ENCODE data around the gene CD276.
A peak's percentile ranks its signal among the peaks of the same experiment; 100 is the strongest.
"Not testable (repeated sequence)": the region's sequence is repeated elsewhere in the genome, so short reads cannot be mapped to it uniquely, and the experiment has no call there.

Gene CD276

DNA sequence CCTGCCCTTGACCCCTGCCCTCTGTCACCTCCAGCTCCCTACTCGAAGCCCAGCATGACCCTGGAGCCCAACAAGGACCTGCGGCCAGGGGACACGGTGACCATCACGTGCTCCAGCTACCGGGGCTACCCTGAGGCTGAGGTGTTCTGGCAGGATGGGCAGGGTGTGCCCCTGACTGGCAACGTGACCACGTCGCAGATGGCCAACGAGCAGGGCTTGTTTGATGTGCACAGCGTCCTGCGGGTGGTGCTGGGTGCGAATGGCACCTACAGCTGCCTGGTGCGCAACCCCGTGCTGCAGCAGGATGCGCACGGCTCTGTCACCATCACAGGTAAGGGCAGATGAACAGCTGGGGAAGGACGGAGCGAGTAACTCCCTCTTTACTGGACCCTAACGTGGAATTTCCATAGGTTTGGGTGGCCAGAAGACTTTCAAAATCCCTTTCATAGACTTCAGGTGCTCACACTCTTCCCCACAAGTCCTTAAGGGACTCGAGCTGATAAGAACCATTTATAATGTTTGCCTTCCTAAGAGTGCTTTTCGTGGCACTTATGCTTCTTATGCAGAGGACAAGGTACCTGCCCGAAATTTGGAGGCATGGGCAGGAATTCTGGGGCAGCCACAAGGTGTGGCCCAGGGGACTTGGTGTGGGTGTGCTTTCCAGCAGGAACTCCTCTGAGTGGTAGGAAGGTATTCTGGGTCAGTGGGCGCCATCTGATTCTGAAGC is 20.1 kb downstream of the CD276 start:
- not testable (repeated sequence) for H3K36me3 ChIP-seq (ENCODE audit: control insufficient read depth, insufficient read depth, low read length)

DNA sequence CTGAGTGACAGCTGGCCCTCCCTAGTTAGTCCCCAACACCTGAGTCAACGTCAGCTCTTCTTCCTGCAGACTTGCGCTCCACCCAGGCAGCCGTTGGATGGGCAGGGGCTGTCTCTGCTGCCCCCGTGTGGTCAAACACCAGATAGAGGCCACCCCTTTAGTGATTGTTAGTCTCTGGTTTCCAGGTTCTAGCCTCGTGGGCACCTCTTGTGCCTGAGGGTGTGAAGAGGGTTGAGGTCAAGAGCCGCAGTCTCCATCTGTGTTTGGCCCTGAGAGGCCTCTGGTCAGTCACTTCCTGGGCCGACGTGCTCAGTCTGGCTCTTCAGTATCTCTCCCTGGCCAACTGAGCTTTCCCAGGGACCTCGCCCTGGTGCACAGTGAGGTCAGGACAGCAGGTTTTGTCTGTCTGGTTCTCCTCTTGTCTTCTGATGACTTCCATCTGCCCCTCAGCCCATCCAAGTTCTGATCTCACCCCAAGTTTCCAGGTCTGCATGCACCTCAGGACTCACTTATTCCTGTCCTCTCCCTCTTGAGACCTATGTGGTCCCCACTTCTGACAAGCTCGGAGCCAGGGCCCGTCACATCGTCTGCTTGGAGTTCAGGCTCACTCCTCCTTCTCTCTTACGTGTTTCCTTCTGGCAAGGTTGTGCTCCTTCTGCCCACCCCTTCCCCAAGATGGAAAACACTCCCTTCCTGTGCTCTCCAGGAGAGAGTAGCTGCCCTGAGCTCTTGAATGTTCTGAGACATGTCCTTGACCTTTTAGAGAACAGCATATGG is 20.9 kb downstream of the CD276 start:
- Histone ChIP-seq H3K27me3 (replicated peaks; ENCODE audit: control insufficient read depth, insufficient read depth, low read length) (no peaks in the 10 kb centered on the region; the same call in 1 of the 2 replicates), H3K4me3 (replicated peaks; ENCODE audit: low read depth, low read length) (no peak overlapping the region), H3K36me3 (ENCODE audit: control insufficient read depth, insufficient read depth, low read length) (no peaks in the 10 kb centered on the region)
- peak; percentile 47 for DNase-seq (ENCODE audit: extremely low read depth, insufficient read length)
- peak; percentile 94 for TF ChIP-seq CTCF (IDR thresholded peaks at IDR 0.05; ENCODE audit: insufficient read depth, low read length, poor library complexity, severe bottlenecking)

More for the DNA sequence above, 20.1 kb downstream of the CD276 start:
- not testable (repeated sequence) for H3K4me3 ChIP-seq (replicated peaks; ENCODE audit: low read depth, low read length); H3K27me3 ChIP-seq (replicated peaks; ENCODE audit: control insufficient read depth, insufficient read depth, low read length); DNase-seq (ENCODE audit: extremely low read depth, insufficient read length)

DNA sequence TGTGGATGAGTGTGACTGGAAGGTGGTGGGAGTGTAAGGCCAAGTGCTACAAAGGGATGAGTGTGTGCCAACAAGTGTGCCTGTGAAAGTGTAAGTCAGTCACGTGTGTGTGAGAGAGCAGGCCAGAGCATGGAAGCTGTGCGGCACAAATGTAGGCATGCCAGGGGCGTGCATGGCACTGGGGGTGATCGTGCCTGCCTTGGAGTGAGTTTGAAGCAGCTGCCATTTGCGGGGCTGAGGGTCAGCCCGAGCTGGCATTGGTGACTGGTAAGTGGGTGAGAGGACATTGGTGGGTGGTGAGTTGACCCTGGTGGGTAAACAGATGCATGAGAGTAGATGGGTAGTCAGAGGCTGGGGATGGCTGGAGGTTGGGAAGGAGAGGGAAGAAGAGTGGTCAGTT is 24.5 kb downstream of the CD276 start:
- no peak for TF ChIP-seq CTCF (IDR thresholded peaks at IDR 0.05; ENCODE audit: insufficient read depth, low read length, poor library complexity, severe bottlenecking)
- no peak overlapping the region for H3K4me3 ChIP-seq (replicated peaks; ENCODE audit: low read depth, low read length)
- no peaks in the 10 kb centered on the region for H3K36me3 ChIP-seq (ENCODE audit: control insufficient read depth, insufficient read depth, low read length)
- H3K27me3 ChIP-seq (replicated peaks; ENCODE audit: control insufficient read depth, insufficient read depth, low read length): no peaks in the 10 kb centered on the region; the same call in 1 of the 2 replicates
- DNase-seq (ENCODE audit: extremely low read depth, insufficient read length): no peak

DNA sequence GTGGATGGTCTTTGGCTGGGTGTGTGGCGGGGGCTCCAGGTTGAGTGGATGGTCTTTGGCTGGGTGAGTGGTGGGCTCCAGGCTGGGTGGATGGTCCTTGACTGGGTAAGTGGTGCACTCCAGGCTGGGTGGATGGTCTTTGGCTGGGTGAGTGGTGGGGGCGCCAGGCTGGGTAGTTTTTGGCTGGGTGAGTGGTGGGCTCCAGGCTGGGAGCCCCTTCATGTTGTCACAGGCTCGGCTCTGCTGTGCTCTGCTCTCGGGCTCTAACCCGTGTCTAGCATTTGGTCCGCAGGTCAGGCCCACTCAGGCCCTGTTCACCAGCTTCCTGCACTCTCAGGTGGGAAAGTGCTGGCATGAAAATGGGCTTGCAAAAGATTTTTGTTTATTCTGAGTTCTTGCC is 25.1 kb downstream of the CD276 start:
- Histone ChIP-seq H3K27me3 (replicated peaks; ENCODE audit: control insufficient read depth, insufficient read depth, low read length) (no peaks in the 10 kb centered on the region; the same call in 1 of the 2 replicates), H3K4me3 (replicated peaks; ENCODE audit: low read depth, low read length) (no peak overlapping the region), H3K36me3 (ENCODE audit: control insufficient read depth, insufficient read depth, low read length) (no peaks in the 10 kb centered on the region)
- no peak for TF ChIP-seq CTCF (IDR thresholded peaks at IDR 0.05; ENCODE audit: insufficient read depth, low read length, poor library complexity, severe bottlenecking)
- no peak for DNase-seq (ENCODE audit: extremely low read depth, insufficient read length)

GRCh38 chr15:73709686-73710085 is 25.5 kb downstream of the CD276 start:
- Histone ChIP-seq H3K27me3 (replicated peaks; ENCODE audit: control insufficient read depth, insufficient read depth, low read length) (no peaks in the 10 kb centered on the region; the same call in 1 of the 2 replicates), H3K36me3 (ENCODE audit: control insufficient read depth, insufficient read depth, low read length) (no peaks in the 10 kb centered on the region), H3K4me3 (replicated peaks; ENCODE audit: low read depth, low read length) (no peak overlapping the region)
- no peak for TF ChIP-seq CTCF (IDR thresholded peaks at IDR 0.05; ENCODE audit: insufficient read depth, low read length, poor library complexity, severe bottlenecking)
- DNase-seq (ENCODE audit: extremely low read depth, insufficient read length): no peak

- TF ChIP-seq CTCF (IDR thresholded peaks at IDR 0.05; ENCODE audit: insufficient read depth, low read length, poor library complexity, severe bottlenecking): no peak
- Histone ChIP-seq H3K36me3 (ENCODE audit: control insufficient read depth, insufficient read depth, low read length) (no peaks in the 10 kb centered on the region), H3K4me3 (replicated peaks; ENCODE audit: low read depth, low read length) (no peak overlapping the region), H3K27me3 (replicated peaks; ENCODE audit: control insufficient read depth, insufficient read depth, low read length) (no peaks in the 10 kb centered on the region; the same call in 1 of the 2 replicates)
- DNase-seq (ENCODE audit: extremely low read depth, insufficient read length): no peak
Measured at GRCh38 chr15:73710321-73710720, 26.1 kb downstream of the CD276 start.
